ENCODE measurements around the gene CEBPB. TPM values are rescaled to one million over a fixed set of nuclear protein-coding genes. Genes with fewer than 3 reads are reported as not detected.
"Not testable (repeated sequence)": the region's sequence is repeated elsewhere in the genome, so short reads cannot be mapped to it uniquely, and the experiment has no call there.

CEBPB gene
- polyA plus RNA-seq, 1 donor (not counting 4 experiments of a cell fraction or from before 2014, with no cell fraction given): 15.8 TPM

- Histone ChIP-seq H3K4me3 (ENCODE audit: control insufficient read depth in 2 of 3, extremely low read depth in 1 of 3, insufficient read depth in 2 of 3, low read depth in 1 of 3, low read length in 3 of 3) (no peak overlapping the region), H3K9me3 (ENCODE audit: control insufficient read depth, low read depth, low read length) (no peaks in the 10 kb centered on the region), H3K79me2 (ENCODE audit: control insufficient read depth, insufficient read depth, low read length) (no peaks in the 10 kb centered on the region), H2AFZ (ENCODE audit: control insufficient read depth, low read length) (no peak overlapping the region), H4K20me1 (ENCODE audit: control insufficient read depth, extremely low read depth, insufficient read depth, low read length) (no peaks in the 10 kb centered on the region), H3K9me1 (ENCODE audit: control insufficient read depth, extremely low read depth, insufficient read depth, low read length) (no peaks in the 10 kb centered on the region), H3K27me3 (ENCODE audit: control insufficient read depth, extremely low read depth, insufficient read depth, low read length) (no peaks in the 10 kb centered on the region), H3K9ac (ENCODE audit: control insufficient read depth, extremely low read depth, insufficient read depth, low read length) (no peak overlapping the region), H3K27ac (ENCODE audit: control insufficient read depth, insufficient read depth, low read length) (no peak overlapping the region), H3K4me2 (ENCODE audit: control insufficient read depth, extremely low read depth, insufficient read depth, low read depth, low read length) (no peak overlapping the region), H3K36me3 (ENCODE audit: control insufficient read depth in 2 of 2, extremely low read depth in 1 of 2, insufficient read depth in 2 of 2, low read length in 2 of 2) (no peaks in the 10 kb centered on the region), H3K4me1 (ENCODE audit: control insufficient read depth, extremely low read depth, insufficient read depth, low read length) (no peaks in the 10 kb centered on the region)
- dilution Hi-C loops (cut with MboI; ENCODE audit: extremely low pct_ligation_motif_present, low sequenced_read_pairs): no loop called here
- TF ChIP-seq CTCF (optimal IDR thresholded peaks at IDR 0.05 in 1 of 3, IDR thresholded peaks at IDR 0.05 in 1 of 3, conservative IDR thresholded peaks at IDR 0.05 in 1 of 3; ENCODE audit: extremely low read depth in 1 of 3, insufficient read depth in 2 of 3, low read length in 3 of 3): no peak
- no peak for TF ChIP-seq EZH2 (IDR thresholded peaks at IDR 0.05; ENCODE audit: low read length)
- DNase-seq (ENCODE audit: low read depth, low spot score) (no peak), FAIRE-seq (no peak)
These were observed 16.4 kb downstream of the CEBPB start for GRCh38 chr20:50207026-50207425.

- no peak overlapping the region for H3K4me3 ChIP-seq (ENCODE audit: control insufficient read depth in 2 of 3, extremely low read depth in 1 of 3, insufficient read depth in 2 of 3, low read depth in 1 of 3, low read length in 3 of 3)
- no peak overlapping the region for H3K9ac ChIP-seq (ENCODE audit: control insufficient read depth, extremely low read depth, insufficient read depth, low read length)
- no peak overlapping the region for H3K27ac ChIP-seq (ENCODE audit: control insufficient read depth, insufficient read depth, low read length)
- no peaks in the 10 kb centered on the region for H4K20me1 ChIP-seq (ENCODE audit: control insufficient read depth, extremely low read depth, insufficient read depth, low read length)
- DNase-seq (ENCODE audit: low read depth, low spot score) (no peak), FAIRE-seq (no peak)
- no peaks in the 10 kb centered on the region for H3K36me3 ChIP-seq (ENCODE audit: control insufficient read depth in 2 of 2, extremely low read depth in 1 of 2, insufficient read depth in 2 of 2, low read length in 2 of 2)
- H3K4me1 ChIP-seq (ENCODE audit: control insufficient read depth, extremely low read depth, insufficient read depth, low read length): no peaks in the 10 kb centered on the region
- no peaks in the 10 kb centered on the region for H3K9me1 ChIP-seq (ENCODE audit: control insufficient read depth, extremely low read depth, insufficient read depth, low read length)
- no peak overlapping the region for H2AFZ ChIP-seq (ENCODE audit: control insufficient read depth, low read length)
- H3K79me2 ChIP-seq (ENCODE audit: control insufficient read depth, insufficient read depth, low read length): no peaks in the 10 kb centered on the region
- H3K27me3 ChIP-seq (ENCODE audit: control insufficient read depth, extremely low read depth, insufficient read depth, low read length): no peaks in the 10 kb centered on the region
- H3K4me2 ChIP-seq (ENCODE audit: control insufficient read depth, extremely low read depth, insufficient read depth, low read depth, low read length): no peak overlapping the region
- no peaks in the 10 kb centered on the region for H3K9me3 ChIP-seq (ENCODE audit: control insufficient read depth, low read depth, low read length)
- no peak for TF ChIP-seq EZH2 (IDR thresholded peaks at IDR 0.05; ENCODE audit: low read length)
- TF ChIP-seq CTCF (optimal IDR thresholded peaks at IDR 0.05 in 1 of 3, IDR thresholded peaks at IDR 0.05 in 1 of 3, conservative IDR thresholded peaks at IDR 0.05 in 1 of 3; ENCODE audit: extremely low read depth in 1 of 3, insufficient read depth in 2 of 3, low read length in 3 of 3): no peak
- dilution Hi-C loops (cut with MboI; ENCODE audit: extremely low pct_ligation_motif_present, low sequenced_read_pairs): no loop called here
These were observed 17.5 kb downstream of the CEBPB start for GRCh38 chr20:50208085-50208491.

GRCh38 chr20:50208815-50209214 is 18.2 kb downstream of the CEBPB start:
- FAIRE-seq; H3K4me3 ChIP-seq (ENCODE audit: control insufficient read depth in 2 of 3, extremely low read depth in 1 of 3, insufficient read depth in 2 of 3, low read depth in 1 of 3, low read length in 3 of 3); H3K27ac ChIP-seq (ENCODE audit: control insufficient read depth, insufficient read depth, low read length); dilution Hi-C loops (cut with MboI; ENCODE audit: extremely low pct_ligation_motif_present, low sequenced_read_pairs); H3K9ac ChIP-seq (ENCODE audit: control insufficient read depth, extremely low read depth, insufficient read depth, low read length); H3K9me1 ChIP-seq (ENCODE audit: control insufficient read depth, extremely low read depth, insufficient read depth, low read length); H3K79me2 ChIP-seq (ENCODE audit: control insufficient read depth, insufficient read depth, low read length); DNase-seq (ENCODE audit: low read depth, low spot score); H3K27me3 ChIP-seq (ENCODE audit: control insufficient read depth, extremely low read depth, insufficient read depth, low read length); H2AFZ ChIP-seq (ENCODE audit: control insufficient read depth, low read length); H3K36me3 ChIP-seq (ENCODE audit: control insufficient read depth in 2 of 2, extremely low read depth in 1 of 2, insufficient read depth in 2 of 2, low read length in 2 of 2); H3K9me3 ChIP-seq (ENCODE audit: control insufficient read depth, low read depth, low read length); H4K20me1 ChIP-seq (ENCODE audit: control insufficient read depth, extremely low read depth, insufficient read depth, low read length); H3K4me2 ChIP-seq (ENCODE audit: control insufficient read depth, extremely low read depth, insufficient read depth, low read depth, low read length); H3K4me1 ChIP-seq (ENCODE audit: control insufficient read depth, extremely low read depth, insufficient read depth, low read length): not testable (repeated sequence)
